Keratinocyte (primary cell): ENCODE data around the gene HIGD1C.

Experiments used
- EZH2 ChIP-seq: IDR thresholded peaks from one replicate; pipeline ENCODE4 v1.6.1; 2012; ENCODE audit warnings: inconsistent platforms, mild to moderate bottlenecking, low read length, moderate library complexity
- TF ChIP-seq, protein P1 (sequence below), 3 experiments: IDR thresholded peaks in 1 of 3; conservative IDR thresholded peaks in 1 of 3; optimal IDR thresholded peaks in 1 of 3; 2 replicates in 2 of 3; 3 replicates in 1 of 3; pipeline versions ENCODE3 to v1.5.1; 2011; ENCODE audit warnings: low read length in 3 of 3, mild to moderate bottlenecking in 3 of 3, moderate library complexity in 2 of 3, control low read depth in 1 of 3, inconsistent platforms in 1 of 3; ENCODE audit not compliant: insufficient read depth in 2 of 3; ENCODE audit errors: extremely low read depth in 1 of 3

GRCh38 chr12:50990791-50991190 lies 38.4 kb downstream of the HIGD1C start:
- TF ChIP-seq, protein P1, sequence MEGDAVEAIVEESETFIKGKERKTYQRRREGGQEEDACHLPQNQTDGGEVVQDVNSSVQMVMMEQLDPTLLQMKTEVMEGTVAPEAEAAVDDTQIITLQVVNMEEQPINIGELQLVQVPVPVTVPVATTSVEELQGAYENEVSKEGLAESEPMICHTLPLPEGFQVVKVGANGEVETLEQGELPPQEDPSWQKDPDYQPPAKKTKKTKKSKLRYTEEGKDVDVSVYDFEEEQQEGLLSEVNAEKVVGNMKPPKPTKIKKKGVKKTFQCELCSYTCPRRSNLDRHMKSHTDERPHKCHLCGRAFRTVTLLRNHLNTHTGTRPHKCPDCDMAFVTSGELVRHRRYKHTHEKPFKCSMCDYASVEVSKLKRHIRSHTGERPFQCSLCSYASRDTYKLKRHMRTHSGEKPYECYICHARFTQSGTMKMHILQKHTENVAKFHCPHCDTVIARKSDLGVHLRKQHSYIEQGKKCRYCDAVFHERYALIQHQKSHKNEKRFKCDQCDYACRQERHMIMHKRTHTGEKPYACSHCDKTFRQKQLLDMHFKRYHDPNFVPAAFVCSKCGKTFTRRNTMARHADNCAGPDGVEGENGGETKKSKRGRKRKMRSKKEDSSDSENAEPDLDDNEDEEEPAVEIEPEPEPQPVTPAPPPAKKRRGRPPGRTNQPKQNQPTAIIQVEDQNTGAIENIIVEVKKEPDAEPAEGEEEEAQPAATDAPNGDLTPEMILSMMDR (optimal IDR thresholded peaks at IDR 0.05 in 1 of 3, IDR thresholded peaks at IDR 0.05 in 1 of 3, conservative IDR thresholded peaks at IDR 0.05 in 1 of 3; ENCODE audit: extremely low read depth in 1 of 3, insufficient read depth in 2 of 3, low read length in 3 of 3), result no peak
- no peak for TF ChIP-seq EZH2
